Uterus (tissue), 2 donors: ENCODE results near the gene CD59.
"Not testable (repeated sequence)": the region's sequence is repeated elsewhere in the genome, so short reads cannot be mapped to it uniquely, and the experiment has no call there.

ENCODE experiments used
- POLR2A ChIP-seq, 2 donors: fragments of 450-650 bp; IDR thresholded peaks; one replicate each; pipeline ENCODE4 v1.6.1; 2016; ENCODE audit warnings: antibody characterized with exemption in 2 of 2, mild to moderate bottlenecking in 1 of 2, moderate library complexity in 1 of 2
- TF ChIP-seq, protein P1 (sequence below), 4 experiments: fragments of 200-600 bp in 2 of 4; fragments of 450-650 bp in 2 of 4; sonication (generic) in 2 of 4; IDR thresholded peaks; one replicate each; pipeline ENCODE4 v1.5.1; 2016 to 2019; ENCODE audit warnings: antibody characterized with exemption in 4 of 4, mild to moderate bottlenecking in 2 of 4, moderate library complexity in 1 of 4

GRCh38 chr11:33729072-33729664, 7.1 kb downstream of the CD59 start:
- not testable (repeated sequence) for TF ChIP-seq POLR2A (IDR thresholded peaks at IDR 0.05)
- TF ChIP-seq, protein P1, sequence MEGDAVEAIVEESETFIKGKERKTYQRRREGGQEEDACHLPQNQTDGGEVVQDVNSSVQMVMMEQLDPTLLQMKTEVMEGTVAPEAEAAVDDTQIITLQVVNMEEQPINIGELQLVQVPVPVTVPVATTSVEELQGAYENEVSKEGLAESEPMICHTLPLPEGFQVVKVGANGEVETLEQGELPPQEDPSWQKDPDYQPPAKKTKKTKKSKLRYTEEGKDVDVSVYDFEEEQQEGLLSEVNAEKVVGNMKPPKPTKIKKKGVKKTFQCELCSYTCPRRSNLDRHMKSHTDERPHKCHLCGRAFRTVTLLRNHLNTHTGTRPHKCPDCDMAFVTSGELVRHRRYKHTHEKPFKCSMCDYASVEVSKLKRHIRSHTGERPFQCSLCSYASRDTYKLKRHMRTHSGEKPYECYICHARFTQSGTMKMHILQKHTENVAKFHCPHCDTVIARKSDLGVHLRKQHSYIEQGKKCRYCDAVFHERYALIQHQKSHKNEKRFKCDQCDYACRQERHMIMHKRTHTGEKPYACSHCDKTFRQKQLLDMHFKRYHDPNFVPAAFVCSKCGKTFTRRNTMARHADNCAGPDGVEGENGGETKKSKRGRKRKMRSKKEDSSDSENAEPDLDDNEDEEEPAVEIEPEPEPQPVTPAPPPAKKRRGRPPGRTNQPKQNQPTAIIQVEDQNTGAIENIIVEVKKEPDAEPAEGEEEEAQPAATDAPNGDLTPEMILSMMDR (IDR thresholded peaks at IDR 0.05), result not testable (repeated sequence)
